HG02840 (cell line): ENCODE measurements around the gene KIAA0825.
"Not testable (repeated sequence)": the region's sequence is repeated elsewhere in the genome, so short reads cannot be mapped to it uniquely, and the experiment has no call there.

Experiments used
- ATAC-seq: cut with Tn5 transposase; IDR thresholded peaks from one replicate; pipeline ENCODE4 v1.9.1; 2021; ENCODE audit warnings: mild to moderate bottlenecking, moderate library complexity, moderate number of reproducible peaks; ENCODE audit not compliant: unreplicated experiment, low FRiP score

Gene KIAA0825

GRCh38 chr5:94125107-94125506 lies 493.3 kb downstream of the KIAA0825 start:
- no peak for ATAC-seq

DNA sequence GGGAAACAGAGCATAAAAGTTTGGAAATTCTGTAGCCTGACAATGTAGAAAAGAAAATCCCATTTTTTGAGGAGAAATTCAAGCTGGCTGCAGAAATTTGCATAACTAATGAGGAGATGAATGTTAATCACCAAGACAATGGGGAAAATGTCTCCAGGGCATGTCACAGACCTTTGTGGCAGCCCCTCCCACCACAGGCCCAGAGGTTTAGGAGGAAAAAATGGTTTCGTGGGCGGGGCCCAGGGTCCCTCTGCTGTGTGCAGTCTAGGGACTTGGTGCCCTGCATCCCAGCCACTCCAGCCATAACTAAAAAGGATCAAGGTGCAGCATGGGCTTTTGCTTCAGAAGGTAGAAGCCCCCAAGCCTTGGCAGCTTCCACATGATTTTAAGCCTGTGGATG lies 502.1 kb downstream of the KIAA0825 start:
- not testable (repeated sequence) for ATAC-seq

DNA sequence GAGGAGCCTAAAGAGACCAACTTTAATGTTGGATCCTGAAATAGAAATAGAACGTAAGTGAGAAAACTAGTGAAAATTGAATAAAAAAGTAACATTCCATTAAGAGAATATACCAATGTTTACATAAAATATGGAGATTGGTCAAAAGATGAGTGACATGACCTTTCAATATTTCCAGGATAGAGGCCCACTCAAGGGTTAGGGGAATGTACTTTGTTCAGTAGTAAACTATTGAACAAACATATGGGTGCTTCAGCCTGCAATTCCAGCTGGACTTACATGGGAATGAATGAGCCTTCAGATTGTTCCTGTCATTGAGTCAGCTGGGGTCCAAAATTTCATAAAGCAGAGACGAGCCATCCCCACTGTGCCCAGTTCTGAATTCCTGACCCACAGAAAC lies 505.3 kb downstream of the KIAA0825 start:
- no peak for ATAC-seq

- peak; percentile 100 for ATAC-seq
Measured at GRCh38 chr5:94111209-94112004, 507.0 kb downstream of the KIAA0825 start.

- no peak for ATAC-seq
Measured at GRCh38 chr5:94103514-94104245, 514.7 kb downstream of the KIAA0825 start.
